ENCODE data around the gene STAG1.

STAG1 gene

DNA sequence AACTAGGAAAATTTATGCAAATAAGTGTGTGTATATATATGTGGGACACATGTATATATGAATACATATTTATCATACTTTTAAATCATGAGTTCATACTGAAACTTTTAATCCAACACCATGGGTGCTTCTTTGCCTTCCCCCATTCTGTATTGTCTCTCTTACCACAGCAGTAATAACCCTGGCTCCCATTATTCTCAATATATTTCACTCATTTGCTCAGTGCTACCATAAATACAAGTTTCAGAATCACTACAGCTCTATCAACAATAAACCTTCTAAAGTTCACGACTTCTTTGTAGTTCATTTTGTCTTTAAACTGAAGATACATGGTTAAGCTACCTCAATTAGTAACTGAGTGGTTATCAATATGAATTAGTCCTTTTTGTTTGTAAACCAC lies 419.9 kb downstream of the STAG1 start:
- no peak for DNase-seq (ENCODE audit: low read depth in 2 of 2)

DNA sequence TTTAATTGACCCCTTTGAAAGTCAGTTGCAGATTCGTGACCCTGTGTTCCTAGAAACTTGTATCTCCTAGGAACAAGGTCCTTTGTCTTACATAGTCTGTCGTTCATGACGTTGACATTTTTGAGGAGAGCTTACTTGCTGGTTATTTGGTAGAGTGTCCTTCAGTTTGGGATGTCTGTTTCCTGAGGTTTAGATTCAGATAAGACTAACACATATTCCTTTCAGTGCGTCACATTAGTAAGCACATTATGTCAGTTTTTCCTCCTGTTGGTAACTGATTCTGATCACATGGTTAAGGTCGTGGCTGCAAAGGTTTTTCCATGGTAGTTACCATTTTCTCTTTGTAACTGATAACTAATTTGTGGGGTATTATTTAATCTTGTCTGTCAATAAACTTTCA lies 421.3 kb downstream of the STAG1 start:
- DNase-seq (ENCODE audit: low read depth in 2 of 2), result no peak

DNA sequence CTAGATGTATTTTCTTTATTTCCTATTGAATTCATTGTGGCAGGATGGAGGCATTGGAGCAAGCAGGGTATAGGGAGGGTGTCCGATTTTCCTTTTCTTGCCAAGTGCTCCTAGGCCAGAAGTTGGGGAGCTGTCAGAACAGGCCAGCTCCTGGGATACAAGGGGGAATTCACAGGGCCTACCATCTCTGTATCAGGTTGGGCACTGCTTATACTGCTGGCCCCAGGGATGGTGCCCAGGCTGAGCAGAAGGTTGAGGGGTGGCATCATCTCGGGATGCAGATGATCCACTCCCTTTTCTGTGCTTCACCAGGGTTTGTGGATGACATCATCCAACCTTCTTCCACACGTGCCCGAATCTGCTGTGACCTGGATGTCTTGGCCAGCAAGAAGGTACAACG lies 422.6 kb downstream of the STAG1 start:
- no peak for DNase-seq (ENCODE audit: low read depth in 2 of 2)

DNA sequence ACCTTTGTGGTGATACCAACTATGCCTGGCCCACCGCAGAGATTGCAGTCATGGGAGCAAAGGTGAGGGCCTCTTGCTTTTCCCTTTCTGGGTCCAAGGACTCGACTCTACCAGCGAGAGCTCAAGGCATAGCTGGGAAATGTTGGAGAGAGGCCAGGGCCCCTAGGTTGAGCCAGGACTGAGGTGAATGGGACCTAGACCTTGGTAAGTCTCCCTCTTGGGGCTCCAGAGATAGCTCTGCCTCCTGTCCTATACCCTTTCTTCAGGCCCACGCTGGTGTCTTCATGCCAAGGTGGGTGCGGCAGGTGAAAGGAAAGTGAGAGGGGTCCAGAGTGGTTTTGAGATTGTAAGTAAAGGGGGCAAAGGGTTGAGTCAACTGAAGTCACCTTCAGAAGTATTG lies 424.5 kb downstream of the STAG1 start:
- no peak for DNase-seq (ENCODE audit: low read depth in 2 of 2)

DNA sequence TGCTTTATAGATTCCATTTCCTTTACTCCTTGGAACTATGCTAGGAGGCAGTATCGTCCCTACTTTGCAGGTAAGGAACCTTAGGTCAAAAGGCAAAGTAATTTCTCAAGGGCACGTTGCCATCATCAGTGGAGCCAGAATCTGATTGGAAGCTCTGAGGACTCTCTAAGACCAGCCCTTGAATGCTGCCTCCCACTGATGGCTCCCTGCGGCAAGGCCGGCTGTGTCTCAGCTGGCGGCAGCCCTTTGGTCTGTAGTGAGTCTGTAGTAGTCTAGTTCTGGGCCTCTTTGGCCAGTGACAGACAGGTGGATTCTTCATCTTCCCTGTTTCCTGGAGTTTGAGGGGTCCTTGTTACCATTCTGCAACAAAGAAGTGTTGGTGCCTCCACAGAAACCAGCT lies 425.9 kb downstream of the STAG1 start:
- no peak for DNase-seq (ENCODE audit: low read depth in 2 of 2)

DNA sequence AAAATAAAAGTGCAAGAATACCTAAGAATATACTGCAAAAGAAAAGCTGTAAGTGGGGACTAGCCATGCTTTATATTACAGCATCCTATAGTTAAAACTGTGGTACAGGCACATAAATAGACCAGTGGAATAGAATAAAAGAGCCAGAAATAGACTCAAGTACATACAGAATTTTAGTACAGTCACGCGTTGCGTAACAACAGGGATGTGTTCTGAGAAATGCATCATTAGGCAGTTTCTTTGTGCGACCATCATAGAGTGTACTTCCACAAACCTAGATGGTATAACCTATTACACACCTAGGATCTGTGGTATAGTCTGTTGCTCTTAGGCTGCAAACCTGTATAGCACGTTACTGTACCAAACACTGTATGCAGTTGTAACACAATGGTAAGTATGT lies 440.2 kb downstream of the STAG1 start:
- no peak for DNase-seq (ENCODE audit: low read depth in 2 of 2)

DNA sequence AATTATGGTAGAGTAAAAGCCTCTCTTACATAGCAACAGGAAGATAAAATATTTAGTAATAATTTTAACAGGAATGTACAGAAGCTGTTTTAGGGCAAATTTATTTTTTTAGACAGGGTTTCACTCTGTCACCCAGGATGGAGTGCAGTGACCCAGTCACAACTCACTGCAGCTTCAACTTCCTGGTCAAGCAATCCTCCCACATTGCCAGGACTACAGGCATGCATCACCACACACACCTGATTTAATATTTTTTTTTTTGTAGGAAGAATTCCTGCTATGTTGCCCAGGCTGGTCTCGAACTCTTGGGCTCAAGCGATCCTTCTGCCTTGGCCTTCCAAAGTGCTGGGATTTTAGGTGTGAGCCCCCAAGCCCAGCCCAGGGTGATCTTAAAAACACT lies 440.9 kb downstream of the STAG1 start:
- no peak for DNase-seq (ENCODE audit: low read depth in 2 of 2)

DNA sequence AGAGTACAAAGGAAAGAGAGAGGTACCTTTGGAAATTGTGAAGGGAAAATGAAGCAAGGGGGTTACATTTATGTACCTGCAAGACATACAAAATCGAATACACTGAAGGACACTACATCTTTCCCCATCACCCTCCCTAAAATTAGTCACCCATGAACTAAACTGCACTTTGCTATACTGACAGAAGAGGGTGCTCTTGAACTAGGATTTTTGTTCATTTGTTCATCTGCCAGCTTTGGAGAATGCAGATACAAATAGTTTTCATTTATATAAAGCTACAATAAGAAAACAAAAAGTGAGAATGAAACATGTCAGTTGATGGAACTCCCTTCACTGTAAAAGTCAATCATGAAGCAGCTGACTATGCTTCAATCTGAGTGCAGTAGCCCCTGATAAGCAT lies 446.3 kb downstream of the STAG1 start:
- DNase-seq (ENCODE audit: low read depth in 2 of 2), result peak in 1 of 2 experiments; percentile 15

DNA sequence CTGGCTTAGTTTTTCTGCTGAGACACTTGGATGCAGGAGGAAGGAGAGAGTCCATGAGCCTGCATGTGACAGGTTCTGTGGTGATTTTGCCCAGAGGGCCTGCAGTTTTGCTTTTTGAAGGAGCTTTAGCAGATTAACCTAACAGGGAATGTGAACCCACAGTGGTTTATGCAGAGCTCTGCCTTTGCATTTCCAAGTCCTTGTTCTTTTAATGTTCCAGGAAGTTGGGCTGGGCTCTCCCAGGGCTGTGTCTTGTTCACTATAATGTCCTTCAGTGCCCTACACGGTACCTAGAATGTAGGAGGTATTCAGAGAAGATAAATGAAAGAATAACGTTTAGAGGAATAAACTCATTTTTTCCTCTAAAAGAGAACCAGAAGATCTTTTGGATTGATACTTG lies 451.7 kb downstream of the STAG1 start:
- DNase-seq (ENCODE audit: low read depth in 2 of 2), result no peak

DNA sequence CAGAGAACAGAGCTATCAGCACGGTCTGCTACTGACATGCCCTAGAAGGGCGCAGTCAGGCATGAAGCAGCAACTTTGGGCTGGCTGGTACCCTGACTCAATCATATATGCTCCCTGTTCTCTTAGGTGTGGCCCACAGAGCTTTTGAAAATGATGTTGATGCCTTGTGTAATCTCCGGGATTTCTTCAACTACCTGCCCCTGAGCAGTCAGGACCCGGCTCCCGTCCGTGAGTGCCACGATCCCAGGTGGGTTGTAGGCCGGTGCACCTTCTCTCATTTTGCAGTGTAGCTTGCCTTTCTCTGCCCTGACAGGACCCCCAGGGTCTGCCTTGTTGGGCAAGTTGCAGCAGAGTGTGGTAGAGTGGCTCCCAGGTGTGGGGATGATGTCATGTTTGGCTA lies 454.4 kb downstream of the STAG1 start:
- DNase-seq (ENCODE audit: low read depth in 2 of 2), result no peak

DNA sequence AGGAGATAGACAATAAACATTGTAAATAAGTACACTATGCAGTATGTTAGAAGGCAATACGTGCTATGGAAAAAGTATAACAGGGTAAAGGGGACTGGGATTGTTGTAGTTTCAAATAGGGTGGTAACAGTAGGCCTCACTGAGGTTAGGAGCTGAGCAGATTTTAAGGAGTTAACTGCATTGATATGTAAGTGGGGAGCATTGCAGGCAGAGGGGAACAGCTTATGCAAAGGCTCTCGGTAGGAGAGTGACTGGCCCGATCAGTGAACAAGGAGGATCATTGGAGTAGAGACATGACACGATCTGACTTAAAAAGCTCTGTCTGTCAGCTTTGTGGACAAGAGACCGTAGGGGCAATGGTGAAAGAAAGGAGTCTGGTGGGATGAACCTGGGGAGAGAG lies 455.2 kb downstream of the STAG1 start:
- DNase-seq (ENCODE audit: low read depth in 2 of 2), result no peak

DNA sequence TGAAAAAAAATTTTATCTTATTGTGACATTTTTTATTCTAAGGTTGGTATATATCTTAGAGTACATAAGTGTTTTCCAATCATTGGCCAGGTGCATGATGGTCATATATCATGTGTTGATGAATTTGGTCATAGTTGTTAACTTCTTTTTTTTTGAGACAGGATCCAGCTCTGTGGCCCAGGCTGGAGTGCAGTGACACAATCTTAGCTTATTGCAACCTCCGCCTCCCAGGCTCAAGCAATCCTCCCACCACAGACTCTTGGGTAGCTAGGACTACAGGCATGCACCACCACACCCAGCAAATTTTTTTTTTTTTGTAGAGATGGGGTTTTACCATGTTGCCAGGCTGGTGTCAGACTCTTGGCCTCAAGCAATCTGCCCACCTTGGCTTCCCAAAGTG lies 458.0 kb downstream of the STAG1 start:
- no peak for DNase-seq (ENCODE audit: low read depth in 2 of 2)

DNA sequence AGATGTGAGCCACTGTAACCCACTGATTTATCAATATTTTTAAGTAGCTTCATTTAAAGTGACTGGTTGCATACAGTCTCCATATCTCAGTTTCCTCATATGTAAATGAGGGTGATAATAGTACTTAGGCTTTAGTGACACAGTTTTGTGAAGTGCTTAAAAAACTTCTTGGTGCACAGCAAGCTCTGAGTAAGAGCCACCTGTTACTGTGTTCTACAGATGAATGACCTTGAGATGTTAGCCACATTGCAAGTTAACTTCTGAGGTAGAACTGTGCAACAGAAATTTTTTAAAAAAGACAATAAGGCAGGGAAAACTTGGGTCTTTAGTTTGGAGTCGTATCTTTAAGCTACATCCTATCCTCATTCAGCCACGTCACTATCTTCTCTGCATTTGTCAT lies 458.9 kb downstream of the STAG1 start:
- no peak for DNase-seq (ENCODE audit: low read depth in 2 of 2)

DNA sequence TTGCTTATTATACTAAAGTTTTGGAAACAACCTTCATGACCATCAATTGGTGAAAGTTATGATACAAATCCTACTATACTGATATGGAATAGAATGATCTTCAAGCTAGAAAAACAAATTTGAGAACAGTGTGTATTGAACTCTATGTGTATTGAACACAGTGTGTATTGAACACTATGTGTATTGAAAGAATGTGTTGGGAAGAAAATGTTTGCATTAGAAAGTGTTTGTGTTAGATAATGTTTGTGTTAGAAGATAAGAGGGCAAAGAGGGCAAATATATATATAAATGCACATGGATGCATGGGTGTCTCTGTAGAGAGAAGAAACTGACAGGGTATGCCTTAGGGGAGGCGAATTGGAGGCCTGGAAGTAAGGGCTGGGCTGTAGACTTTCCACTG lies 459.7 kb downstream of the STAG1 start:
- DNase-seq (ENCODE audit: low read depth in 2 of 2), result no peak

DNA sequence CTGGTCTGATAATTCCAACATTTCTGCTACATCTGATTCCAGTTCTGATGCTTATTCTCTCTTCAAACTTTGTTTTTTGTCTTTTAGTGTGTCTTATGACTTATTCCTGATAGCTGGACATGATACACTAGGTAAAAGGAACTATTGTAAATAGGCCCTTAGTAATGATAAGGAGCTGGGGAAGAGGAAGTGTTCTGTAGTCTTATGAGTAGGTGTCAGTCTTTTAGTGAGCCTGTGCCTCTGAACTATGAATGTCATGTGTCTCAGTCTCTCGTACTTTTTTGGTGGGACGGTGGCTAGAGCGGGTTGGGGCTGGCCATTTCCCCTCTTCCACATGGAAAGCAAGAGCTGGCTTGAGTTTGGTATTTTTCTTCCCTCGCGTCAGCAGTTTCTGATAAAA lies 460.9 kb downstream of the STAG1 start:
- DNase-seq (ENCODE audit: low read depth in 2 of 2), result no peak
